ENCODE data around the gene DFFA.
"Not testable (repeated sequence)": the region's sequence is repeated elsewhere in the genome, so short reads cannot be mapped to it uniquely, and the experiment has no call there.

The DFFA gene

GRCh38 chr1:10430216-10431069 lies 41.9 kb downstream of the DFFA start, which contains the start of gene CENPS:
TSS of gene CENPS (plus strand) at chr1:10430433. CDS start at chr1:10430518, 85 bp downstream.
- 1% methylated on average over 95 of the region's 95 CpGs for WGBS, 2 experiments
- Histone ChIP-seq H3K9me3 (ENCODE audit: control insufficient read depth, low read length) (no peaks in the 10 kb centered on the region), H3K4me1 (ENCODE audit: control insufficient read depth, insufficient read depth, low read length) (peaks cover 3% of the 10 kb centered on the region), H3K4me3 (ENCODE audit: insufficient read depth, low read depth, low read length) (peak within 1 kb of the TSS; percentile 55), H3K36me3 (ENCODE audit: control insufficient read depth, insufficient read depth, low read length) (no peaks in the 10 kb centered on the region), H3K27me3 (ENCODE audit: control insufficient read depth, insufficient read depth, low read length, poor library complexity, severe bottlenecking) (no peaks in the 10 kb centered on the region), H3K27ac (ENCODE audit: insufficient read depth, low read depth, low read length, poor library complexity, severe bottlenecking) (peak within 1 kb of the TSS; percentile 87)

GRCh38 chr1:10429868-10430215 lies 42.5 kb downstream of the DFFA start:
- 47 to 50% methylated on average over 16 of the region's 16 CpGs for WGBS, 2 experiments
- H3K4me3 ChIP-seq (ENCODE audit: insufficient read depth, low read depth, low read length): peak overlapping the region; percentile 55

GRCh38 chr1:10428984-10429383 lies 43.3 kb downstream of the DFFA start:
- no peaks in the 10 kb centered on the region for H3K27me3 ChIP-seq (ENCODE audit: control insufficient read depth, insufficient read depth, low read length, poor library complexity, severe bottlenecking)
- no peak overlapping the region for H3K27ac ChIP-seq (ENCODE audit: insufficient read depth, low read depth, low read length, poor library complexity, severe bottlenecking)
- no peak overlapping the region for H3K4me3 ChIP-seq (ENCODE audit: insufficient read depth, low read depth, low read length)
- H3K36me3 ChIP-seq (ENCODE audit: control insufficient read depth, insufficient read depth, low read length): no peaks in the 10 kb centered on the region
- 79 to 83% methylated on average over 5 of the region's 5 CpGs for WGBS, 2 experiments
- no peaks in the 10 kb centered on the region for H3K9me3 ChIP-seq (ENCODE audit: control insufficient read depth, low read length)
- peaks cover 3% of the 10 kb centered on the region for H3K4me1 ChIP-seq (ENCODE audit: control insufficient read depth, insufficient read depth, low read length)

More at GRCh38 chr1:10429868-10430215, 42.5 kb downstream of the DFFA start:
- no peaks in the 10 kb centered on the region for H3K36me3 ChIP-seq (ENCODE audit: control insufficient read depth, insufficient read depth, low read length)
- no peak overlapping the region for H3K27ac ChIP-seq (ENCODE audit: insufficient read depth, low read depth, low read length, poor library complexity, severe bottlenecking)
- H3K9me3 ChIP-seq (ENCODE audit: control insufficient read depth, low read length): no peaks in the 10 kb centered on the region
- peaks cover 3% of the 10 kb centered on the region for H3K4me1 ChIP-seq (ENCODE audit: control insufficient read depth, insufficient read depth, low read length)
- no peaks in the 10 kb centered on the region for H3K27me3 ChIP-seq (ENCODE audit: control insufficient read depth, insufficient read depth, low read length, poor library complexity, severe bottlenecking)

- H3K9me3 ChIP-seq (ENCODE audit: control insufficient read depth, low read length); H3K4me1 ChIP-seq (ENCODE audit: control insufficient read depth, insufficient read depth, low read length); H3K27ac ChIP-seq (ENCODE audit: insufficient read depth, low read depth, low read length, poor library complexity, severe bottlenecking); H3K4me3 ChIP-seq (ENCODE audit: insufficient read depth, low read depth, low read length); H3K27me3 ChIP-seq (ENCODE audit: control insufficient read depth, insufficient read depth, low read length, poor library complexity, severe bottlenecking); H3K36me3 ChIP-seq (ENCODE audit: control insufficient read depth, insufficient read depth, low read length): not testable (repeated sequence)
- 96 to 98% methylated on average over 21 of the region's 21 CpGs for WGBS, 2 experiments
These were observed 45.8 kb downstream of the DFFA start for GRCh38 chr1:10426535-10426848.

- not testable (repeated sequence) for H3K4me3 ChIP-seq (ENCODE audit: insufficient read depth, low read depth, low read length); H3K36me3 ChIP-seq (ENCODE audit: control insufficient read depth, insufficient read depth, low read length); H3K27me3 ChIP-seq (ENCODE audit: control insufficient read depth, insufficient read depth, low read length, poor library complexity, severe bottlenecking); H3K9me3 ChIP-seq (ENCODE audit: control insufficient read depth, low read length); H3K4me1 ChIP-seq (ENCODE audit: control insufficient read depth, insufficient read depth, low read length); H3K27ac ChIP-seq (ENCODE audit: insufficient read depth, low read depth, low read length, poor library complexity, severe bottlenecking)
- WGBS, 2 experiments: 93 to 95% methylated on average over 21 of the region's 21 CpGs
These were observed 46.3 kb downstream of the DFFA start for GRCh38 chr1:10425826-10426534.

- no peak overlapping the region for H3K27ac ChIP-seq (ENCODE audit: insufficient read depth, low read depth, low read length, poor library complexity, severe bottlenecking)
- no peaks in the 10 kb centered on the region for H3K4me1 ChIP-seq (ENCODE audit: control insufficient read depth, insufficient read depth, low read length)
- no peaks in the 10 kb centered on the region for H3K9me3 ChIP-seq (ENCODE audit: control insufficient read depth, low read length)
- peaks cover 13% of the 10 kb centered on the region for H3K36me3 ChIP-seq (ENCODE audit: control insufficient read depth, insufficient read depth, low read length)
- no peak overlapping the region for H3K4me3 ChIP-seq (ENCODE audit: insufficient read depth, low read depth, low read length)
- no peaks in the 10 kb centered on the region for H3K27me3 ChIP-seq (ENCODE audit: control insufficient read depth, insufficient read depth, low read length, poor library complexity, severe bottlenecking)
- WGBS, 2 experiments: 91 to 94% methylated on average over 7 of the region's 8 CpGs
These were observed 47.7 kb downstream of the DFFA start for GRCh38 chr1:10424651-10425050.

GRCh38 chr1:10424034-10424433 lies 48.3 kb downstream of the DFFA start:
- H3K27me3 ChIP-seq (ENCODE audit: control insufficient read depth, insufficient read depth, low read length, poor library complexity, severe bottlenecking): no peaks in the 10 kb centered on the region
- H3K9me3 ChIP-seq (ENCODE audit: control insufficient read depth, low read length): no peaks in the 10 kb centered on the region
- 83 to 87% methylated on average over 9 of the region's 9 CpGs for WGBS, 2 experiments
- H3K27ac ChIP-seq (ENCODE audit: insufficient read depth, low read depth, low read length, poor library complexity, severe bottlenecking): no peak overlapping the region
- H3K36me3 ChIP-seq (ENCODE audit: control insufficient read depth, insufficient read depth, low read length): peaks cover 19% of the 10 kb centered on the region
- no peaks in the 10 kb centered on the region for H3K4me1 ChIP-seq (ENCODE audit: control insufficient read depth, insufficient read depth, low read length)
- H3K4me3 ChIP-seq (ENCODE audit: insufficient read depth, low read depth, low read length): no peak overlapping the region

GRCh38 chr1:10421637-10422036 lies 50.7 kb downstream of the DFFA start:
- H3K4me3 ChIP-seq (ENCODE audit: insufficient read depth, low read depth, low read length): no peak overlapping the region
- H3K4me1 ChIP-seq (ENCODE audit: control insufficient read depth, insufficient read depth, low read length): no peaks in the 10 kb centered on the region
- WGBS, 2 experiments: 97% methylated on average over 5 of the region's 5 CpGs
- peaks cover 36% of the 10 kb centered on the region for H3K36me3 ChIP-seq (ENCODE audit: control insufficient read depth, insufficient read depth, low read length)
- no peaks in the 10 kb centered on the region for H3K9me3 ChIP-seq (ENCODE audit: control insufficient read depth, low read length)
- no peak overlapping the region for H3K27ac ChIP-seq (ENCODE audit: insufficient read depth, low read depth, low read length, poor library complexity, severe bottlenecking)
- H3K27me3 ChIP-seq (ENCODE audit: control insufficient read depth, insufficient read depth, low read length, poor library complexity, severe bottlenecking): no peaks in the 10 kb centered on the region

GRCh38 chr1:10419351-10419750 lies 53.0 kb downstream of the DFFA start:
- H3K9me3 ChIP-seq (ENCODE audit: control insufficient read depth, low read length): no peaks in the 10 kb centered on the region
- WGBS, 2 experiments: 91 to 92% methylated on average over 15 of the region's 15 CpGs
- H3K36me3 ChIP-seq (ENCODE audit: control insufficient read depth, insufficient read depth, low read length): peaks cover 53% of the 10 kb centered on the region
- no peak overlapping the region for H3K27ac ChIP-seq (ENCODE audit: insufficient read depth, low read depth, low read length, poor library complexity, severe bottlenecking)
- H3K4me1 ChIP-seq (ENCODE audit: control insufficient read depth, insufficient read depth, low read length): no peaks in the 10 kb centered on the region
- no peak overlapping the region for H3K4me3 ChIP-seq (ENCODE audit: insufficient read depth, low read depth, low read length)
- no peaks in the 10 kb centered on the region for H3K27me3 ChIP-seq (ENCODE audit: control insufficient read depth, insufficient read depth, low read length, poor library complexity, severe bottlenecking)

GRCh38 chr1:10418741-10419140 lies 53.6 kb downstream of the DFFA start:
- peaks cover 59% of the 10 kb centered on the region for H3K36me3 ChIP-seq (ENCODE audit: control insufficient read depth, insufficient read depth, low read length)
- H3K27ac ChIP-seq (ENCODE audit: insufficient read depth, low read depth, low read length, poor library complexity, severe bottlenecking): not testable (repeated sequence)
- 96% methylated on average over 8 of the region's 8 CpGs for WGBS, 2 experiments

More at GRCh38 chr1:10418741-10419140, 53.6 kb downstream of the DFFA start:
- not testable (repeated sequence) for H3K27me3 ChIP-seq (ENCODE audit: control insufficient read depth, insufficient read depth, low read length, poor library complexity, severe bottlenecking); H3K4me3 ChIP-seq (ENCODE audit: insufficient read depth, low read depth, low read length); H3K9me3 ChIP-seq (ENCODE audit: control insufficient read depth, low read length); H3K4me1 ChIP-seq (ENCODE audit: control insufficient read depth, insufficient read depth, low read length)

All from ectodermal cell (in vitro differentiated cells).